MCF 10A (cell line): ENCODE measurements around the gene FADS3. TPM values are rescaled to one million over a fixed set of nuclear protein-coding genes. Genes with fewer than 3 reads are reported as not detected.

Source experiments
- BruUV-seq: library from RNA; stranded (reverse); fragments of 400-500 nt; replicated peaks from 2 replicates; lab custom pipeline; 2021; lab: Mats Ljungman, UMichigan
- CTCF ChIA-PET: fragments of 300-600 bp; sonication (Branson Sonifier 250); formaldehyde crosslinking; extraction: SDS; loops from one replicate; lab custom pipeline; 2021; ENCODE audit warnings: antibody characterized with exemption, inconsistent platforms; lab: Yijun Ruan, JAX
- POLR2A ChIA-PET: fragments of 300-600, 350-650 bp; sonication (Branson Sonifier 250); formaldehyde crosslinking; extraction: SDS; loops from one replicate; lab custom pipeline; 2020; ENCODE audit warnings: antibody characterized with exemption, inconsistent platforms; lab: Yijun Ruan, JAX
- DNase-seq: peaks from one replicate; pipeline ENCODE4 v3.0.0-alpha.2; 2018; ENCODE audit not compliant: unreplicated experiment
- H3K27ac Mint-ChIP-seq: one replicate; pipeline ENCODE4 v1.8.0; 2022; ENCODE audit warnings: mild to moderate bottlenecking, low read depth, mixed read lengths; ENCODE audit not compliant: unreplicated experiment
- H3K27me3 Mint-ChIP-seq: one replicate; pipeline ENCODE4 v1.8.0; 2022; ENCODE audit warnings: mixed read lengths; ENCODE audit not compliant: insufficient read depth, unreplicated experiment
- H3K36me3 Mint-ChIP-seq: one replicate; pipeline ENCODE4 v1.8.0; 2022; ENCODE audit warnings: mild to moderate bottlenecking, moderate library complexity, mixed read lengths; ENCODE audit not compliant: insufficient read depth, unreplicated experiment
- H3K4me1 Mint-ChIP-seq: one replicate; pipeline ENCODE4 v1.8.0; 2022; ENCODE audit warnings: mixed read lengths; ENCODE audit not compliant: insufficient read depth, unreplicated experiment
- H3K4me3 Mint-ChIP-seq: one replicate; pipeline ENCODE4 v1.8.0; 2022; ENCODE audit warnings: mild to moderate bottlenecking, moderate library complexity, mixed read lengths; ENCODE audit not compliant: unreplicated experiment
- H3K9me3 Mint-ChIP-seq: one replicate; pipeline ENCODE4 v1.8.0; 2022; ENCODE audit warnings: mixed read lengths; ENCODE audit not compliant: unreplicated experiment
- CTCF ChIP-seq: fragments of 200-600 bp; IDR thresholded peaks from one replicate; pipeline ENCODE4 v1.8.0; 2022; ENCODE audit warnings: antibody characterized with exemption, mild to moderate bottlenecking; ENCODE audit not compliant: unreplicated experiment
- intact Hi-C: fragments of 100-400 bp; cut with micrococcal nuclease; formaldehyde crosslinking; loops from 2 replicates; pipeline ENCODE4 v1.14.1; 2022
- total RNA-seq: library from RNA; stranded (reverse); gene quantifications from 2 replicates; pipeline ENCODE4 v1.2.3, GENCODE V29; 2022

The FADS3 gene
- total RNA-seq, 1 experiment from 2014 or later: 145 TPM

DNA sequence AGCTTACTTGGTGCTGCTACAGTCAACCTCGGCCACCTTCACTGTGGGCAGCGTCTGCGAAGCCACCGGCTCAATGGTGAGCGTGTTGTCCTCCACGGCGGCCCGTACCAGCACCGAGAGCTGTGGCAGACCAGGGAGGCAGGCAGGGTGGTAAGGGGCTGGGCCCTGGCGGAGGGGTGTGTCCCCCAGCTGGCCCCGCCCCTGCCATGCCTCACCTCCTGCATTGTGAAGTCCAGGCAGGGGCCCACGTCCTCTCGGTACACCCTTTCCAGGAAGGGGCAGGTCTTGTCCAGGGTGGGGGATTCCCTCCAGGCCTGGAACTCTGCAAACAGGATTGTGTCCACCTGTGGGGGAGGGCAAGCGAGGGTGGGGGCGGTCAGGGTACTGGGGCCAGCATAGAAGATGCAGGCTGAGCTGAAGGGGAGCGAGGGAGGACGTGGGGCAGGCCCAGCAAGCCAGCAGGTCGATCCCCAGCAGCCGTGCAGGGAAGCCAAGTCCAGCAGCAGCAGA, 13.2 kb upstream of the FADS3 start:
- H3K4me3 Mint-ChIP-seq: no peak overlapping the region

GRCh38 chr11:61903845-61904244, 12.5 kb upstream of the FADS3 start:
- TF ChIP-seq CTCF: no peak
- H3K36me3 Mint-ChIP-seq: peaks cover 4% of the 10 kb centered on the region
- DNase-seq: no peak
- CTCF ChIA-PET: interaction anchor here (0.6 to 10.2 kb wide), 5 partner anchors 45 to 179 kb away, joined by 3 to 217 read pairs (median 149); partner anchors contain the start of gene BEST1
- no peaks in the 10 kb centered on the region for H3K4me1 Mint-ChIP-seq
- intact Hi-C loops: no loop called here
- POLR2A ChIA-PET: interaction anchor here (1.1 kb wide), 1 partner anchor 159 kb away, joined by 3 read pairs; no protein-coding TSS in a partner anchor
- H3K9me3 Mint-ChIP-seq: no peaks in the 10 kb centered on the region
- no peak overlapping the region for H3K4me3 Mint-ChIP-seq
- BruUV-seq: no TSS peak
- no peaks in the 10 kb centered on the region for H3K27me3 Mint-ChIP-seq
- no peak overlapping the region for H3K27ac Mint-ChIP-seq

More for the DNA sequence above, 13.2 kb upstream of the FADS3 start:
- Mint-ChIP-seq H3K36me3 (peaks cover 4% of the 10 kb centered on the region), H3K27me3 (no peaks in the 10 kb centered on the region), H3K4me1 (no peaks in the 10 kb centered on the region), H3K27ac (no peak overlapping the region), H3K9me3 (no peaks in the 10 kb centered on the region)
- TF ChIP-seq CTCF: no peak
- no peak for DNase-seq
- CTCF ChIA-PET: interaction anchor here (0.7 to 10.2 kb wide), 4 partner anchors 45 to 179 kb away, joined by 3 to 217 read pairs (median 82); partner anchors contain the start of gene BEST1
- POLR2A ChIA-PET: no interaction called here
- intact Hi-C loops: no loop called here
- BruUV-seq: no TSS peak

- Mint-ChIP-seq H3K4me1 (no peaks in the 10 kb centered on the region), H3K36me3 (no peaks in the 10 kb centered on the region), H3K4me3 (no peak overlapping the region), H3K9me3 (no peaks in the 10 kb centered on the region), H3K27ac (no peak overlapping the region), H3K27me3 (no peaks in the 10 kb centered on the region)
- ChIA-PET POLR2A (interaction anchor here (0.7 to 1.3 kb wide), 2 partner anchors 46 to 180 kb away, joined by 3 read pairs; no protein-coding TSS in a partner anchor), CTCF (interaction anchor here (0.8 to 10.2 kb wide), 9 partner anchors 28 to 456 kb away, joined by 3 to 217 read pairs (median 79); partner anchors contain the start of gene BEST1)
- TF ChIP-seq CTCF: no peak
- intact Hi-C loops: no loop called here
- DNase-seq: no peak
- no TSS peak for BruUV-seq
Observed at GRCh38 chr11:61902313-61902712, 11.0 kb upstream of the FADS3 start.

DNA sequence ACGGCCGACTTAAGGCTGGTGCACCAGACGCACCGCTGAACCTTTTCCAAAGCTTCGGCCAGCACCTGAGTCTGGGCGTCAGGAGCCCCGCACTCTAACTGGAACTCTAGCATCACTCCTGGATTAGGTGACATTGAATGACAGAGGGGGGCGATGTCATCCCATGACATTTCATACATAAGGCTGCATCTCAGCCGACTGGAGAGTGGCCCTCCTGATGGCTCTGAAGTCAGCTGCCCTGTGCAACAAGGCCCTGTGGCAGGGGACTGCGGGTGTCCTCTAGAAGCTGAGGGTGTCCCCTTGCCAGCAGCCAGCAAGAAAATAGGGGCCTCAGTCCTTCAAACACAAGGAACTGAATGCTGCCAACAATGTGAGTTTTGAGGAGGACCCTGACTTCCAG, 10.1 kb upstream of the FADS3 start:
- Mint-ChIP-seq H3K27ac (no peak overlapping the region), H3K4me1 (no peaks in the 10 kb centered on the region), H3K27me3 (no peaks in the 10 kb centered on the region), H3K4me3 (no peak overlapping the region), H3K9me3 (no peaks in the 10 kb centered on the region), H3K36me3 (no peaks in the 10 kb centered on the region)
- CTCF ChIA-PET: interaction anchor here (0.6 to 10.2 kb wide), 13 partner anchors 16 to 384 kb away, joined by 3 to 217 read pairs (median 7); partner anchors contain the start of gene BEST1
- no TSS peak for BruUV-seq
- intact Hi-C loops: no loop called here
- no peak for TF ChIP-seq CTCF
- POLR2A ChIA-PET: interaction anchor here (0.7 kb wide), 1 partner anchor 181 kb away, joined by 3 read pairs; no protein-coding TSS in a partner anchor
- DNase-seq: no peak
